GM23338 (cell line): ENCODE data around the gene ZDBF2.

Experiments
- CREB1 ChIP-seq: fragments of 250-450 bp; sonication (Bioruptor Pico); IDR thresholded peaks from 2 replicates; pipeline ENCODE4 v1.5.0; 2020; ENCODE audit warnings: low read depth, mild to moderate bottlenecking, moderate library complexity
- CTCF ChIP-seq, 2 experiments: fragments of 200-600 bp in 1 of 2; sonication (generic) in 1 of 2; conservative IDR thresholded peaks; 2 replicates each; pipeline versions ENCODE4 v1.5.1 to v1.6.1; 2016 to 2017; ENCODE audit warnings: antibody characterized with exemption in 2 of 2, low read depth in 2 of 2, mild to moderate bottlenecking in 2 of 2, moderate library complexity in 1 of 2
- ETS1 ChIP-seq: IDR thresholded peaks from 2 replicates; pipeline ENCODE4 v1.6.1; 2016; ENCODE audit warnings: antibody characterized with exemption
- EZH2 ChIP-seq: fragments of 200-600 bp; sonication (generic); IDR thresholded peaks from one replicate; pipeline ENCODE4 v1.8.0; 2017; ENCODE audit warnings: antibody characterized with exemption, mild to moderate bottlenecking, low read depth; ENCODE audit not compliant: unreplicated experiment
- EZH2phosphoT487 ChIP-seq: fragments of 200-600 bp; sonication (generic); IDR thresholded peaks from one replicate; pipeline ENCODE4 v1.8.1; 2018; ENCODE audit warnings: antibody characterized with exemption; ENCODE audit not compliant: unreplicated experiment
- JUNB ChIP-seq: IDR thresholded peaks from one replicate; pipeline ENCODE4 v1.6.1; 2016; ENCODE audit warnings: antibody characterized with exemption; ENCODE audit not compliant: unreplicated experiment
- NANOG ChIP-seq: IDR thresholded peaks from 2 replicates; pipeline ENCODE4 v1.6.1; 2016; ENCODE audit warnings: antibody characterized with exemption, borderline replicate concordance
- POLR2AphosphoS5 ChIP-seq: IDR thresholded peaks from 2 replicates; pipeline ENCODE4 v1.6.1; 2016; ENCODE audit warnings: antibody characterized with exemption, low read depth
- REST ChIP-seq: IDR thresholded peaks from one replicate; pipeline ENCODE4 v1.6.1; 2018; ENCODE audit warnings: antibody characterized with exemption; ENCODE audit not compliant: unreplicated experiment
- STAT1 ChIP-seq: IDR thresholded peaks from one replicate; pipeline ENCODE4 v1.6.1; 2016; ENCODE audit warnings: antibody characterized with exemption; ENCODE audit not compliant: unreplicated experiment
- ZNF114 ChIP-seq: fragments of 250-450 bp; sonication (Bioruptor Pico); IDR thresholded peaks from 2 replicates; pipeline ENCODE4 v1.5.0; 2020; ENCODE audit warnings: mild to moderate bottlenecking, moderate library complexity
- ZNF331 ChIP-seq: fragments of 250-450 bp; sonication (Bioruptor Pico); IDR thresholded peaks from 2 replicates; pipeline ENCODE4 v1.5.0; 2020; ENCODE audit warnings: low read depth, mild to moderate bottlenecking, moderate library complexity

GRCh38 chr2:206253777-206254166 lies 20.7 kb upstream of the ZDBF2 start:
- TF ChIP-seq CTCF (conservative IDR thresholded peaks at IDR 0.05; ENCODE audit: low read depth in 2 of 2) (no peak), POLR2AphosphoS5 (no peak), EZH2 (no peak), ETS1 (no peak), NANOG (no peak), EZH2phosphoT487 (no peak), ZNF114 (CRISPR knock-in tag) (no peak), ZNF331 (CRISPR knock-in tag) (no peak), REST (no peak), CREB1 (no peak), JUNB (no peak), STAT1 (no peak)
